Heart left ventricle (tissue), 13 donors: ENCODE results near the gene FADS6.

Experiments used
- POLR2A ChIP-seq, 2 donors: fragments of 450-650 bp; IDR thresholded peaks; one replicate each; pipeline ENCODE4 v1.6.1; 2017; ENCODE audit warnings: antibody characterized with exemption in 2 of 2, mild to moderate bottlenecking in 2 of 2, moderate library complexity in 2 of 2
- TF ChIP-seq, protein P1 (sequence below), 12 donors: fragments of 200-600 bp; sonication (generic) in 4 of 12; IDR thresholded peaks; one replicate each; pipeline versions ENCODE4 v1.5.0 to v1.8.0; 2018 to 2022; ENCODE audit warnings: antibody characterized with exemption in 12 of 12, mild to moderate bottlenecking in 5 of 12
- donor health status: ischemic (EF 13 %, LVEDD 7.1; RV severe dilation, severe dysfunction).
- donor health status: DM: no; HTN: yes; CAD: no.
- donor health status: DM: no; HTN: no; CAD: no.
- donor health status: ischemic (EF 25% LVEDD 6.9; RV normal size, moderate dysfunction).
- donor health status: ischemic (EF 25% LVEDD 5.7; RV mildly dilated, moderate dysfunction).
- donor health status: ischemic (EF 35%, LVEDD 5.7; RV mildly dilated, moderate dysfunction).
- donor health status: nonischemic (EF 11% LVEDD 7.7; RV severe dilation, severe dysfunction).
- donor health status: DM: yes; HTN: yes; CAD: no.
- donor health status: PGD.
- donor health status: ischemic (EF 29% LVEDD 5.4; RV normal size, mild dysfunction).
- donor health status: nonischemic (EF 23%, LVEDD 6.1; RV moderate dilation, normal function).

DNA sequence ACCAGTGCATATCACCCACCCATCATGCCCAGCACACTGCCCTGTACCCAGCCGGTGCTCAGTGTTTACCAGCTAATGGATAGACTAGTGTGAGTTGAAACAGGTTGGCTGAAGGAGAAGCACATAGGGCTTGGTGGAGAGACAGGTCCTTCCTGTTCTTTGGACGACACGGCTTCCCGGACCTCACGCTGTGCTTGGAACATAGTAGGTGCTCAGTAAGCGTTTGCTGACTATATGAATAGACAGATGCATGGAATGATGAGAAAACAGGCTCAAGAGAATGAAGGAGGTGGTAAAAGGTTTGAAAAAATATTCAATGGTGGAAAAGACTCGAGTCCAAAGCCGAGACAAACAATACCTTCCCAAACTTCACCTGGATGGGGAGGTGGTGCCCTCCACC, 6.8 kb upstream of the FADS6 start:
- TF ChIP-seq, protein P1, sequence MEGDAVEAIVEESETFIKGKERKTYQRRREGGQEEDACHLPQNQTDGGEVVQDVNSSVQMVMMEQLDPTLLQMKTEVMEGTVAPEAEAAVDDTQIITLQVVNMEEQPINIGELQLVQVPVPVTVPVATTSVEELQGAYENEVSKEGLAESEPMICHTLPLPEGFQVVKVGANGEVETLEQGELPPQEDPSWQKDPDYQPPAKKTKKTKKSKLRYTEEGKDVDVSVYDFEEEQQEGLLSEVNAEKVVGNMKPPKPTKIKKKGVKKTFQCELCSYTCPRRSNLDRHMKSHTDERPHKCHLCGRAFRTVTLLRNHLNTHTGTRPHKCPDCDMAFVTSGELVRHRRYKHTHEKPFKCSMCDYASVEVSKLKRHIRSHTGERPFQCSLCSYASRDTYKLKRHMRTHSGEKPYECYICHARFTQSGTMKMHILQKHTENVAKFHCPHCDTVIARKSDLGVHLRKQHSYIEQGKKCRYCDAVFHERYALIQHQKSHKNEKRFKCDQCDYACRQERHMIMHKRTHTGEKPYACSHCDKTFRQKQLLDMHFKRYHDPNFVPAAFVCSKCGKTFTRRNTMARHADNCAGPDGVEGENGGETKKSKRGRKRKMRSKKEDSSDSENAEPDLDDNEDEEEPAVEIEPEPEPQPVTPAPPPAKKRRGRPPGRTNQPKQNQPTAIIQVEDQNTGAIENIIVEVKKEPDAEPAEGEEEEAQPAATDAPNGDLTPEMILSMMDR (IDR thresholded peaks at IDR 0.05), result no peak
- no peak for TF ChIP-seq POLR2A (IDR thresholded peaks at IDR 0.05)
